MM.1S (cell line): ENCODE results near the gene OSBPL10.

ENCODE experiments used
- DNase-seq: peaks from one replicate; pipeline ENCODE4 v3.0.0-alpha.2; 2015
- H2AFZ ChIP-seq: fragments of 300-600 bp; sonication (generic); 2 replicates; pipeline ENCODE4 v1.6.0; 2016; ENCODE audit warnings: antibody characterized with exemption, low read length
- H3F3A ChIP-seq: fragments of 300-600 bp; sonication (generic); 2 replicates; pipeline ENCODE4 v1.6.1; 2016; ENCODE audit warnings: mild to moderate bottlenecking, antibody characterized with exemption, low read length, moderate library complexity, mixed read lengths; ENCODE audit not compliant: insufficient read depth
- H3K27ac ChIP-seq: fragments of 300-600 bp; sonication (generic); 2 replicates; pipeline ENCODE4 v1.5.1; 2016; ENCODE audit warnings: mild to moderate bottlenecking, low read length
- H3K27me3 ChIP-seq: fragments of 300-600 bp; sonication (generic); replicated peaks from 2 replicates; pipeline ENCODE4 v1.6.0; 2016; ENCODE audit warnings: low read length; ENCODE audit not compliant: insufficient read depth
- H3K36me3 ChIP-seq: fragments of 300-600 bp; sonication (generic); replicated peaks from 2 replicates; pipeline ENCODE4 v1.6.1; 2016; ENCODE audit warnings: mild to moderate bottlenecking, low read length, mixed read lengths; ENCODE audit not compliant: insufficient read depth
- H3K4me1 ChIP-seq: fragments of 300-600 bp; sonication (generic); 2 replicates; pipeline ENCODE4 v1.6.1; 2016; ENCODE audit warnings: low read length, mixed read lengths
- H3K4me2 ChIP-seq: fragments of 300-600 bp; sonication (generic); 2 replicates; pipeline ENCODE4 v1.6.0; 2016; ENCODE audit warnings: low read depth, low read length
- H3K4me3 ChIP-seq: fragments of 300-600 bp; sonication (generic); 2 replicates; pipeline ENCODE4 v1.5.1; 2016; ENCODE audit warnings: low read length, mixed read lengths
- H3K79me2 ChIP-seq: fragments of 300-600 bp; sonication (generic); 2 replicates; pipeline ENCODE4 v1.6.1; 2016; ENCODE audit warnings: mixed run types, low read length, mixed read lengths
- H3K9ac ChIP-seq: fragments of 300-600 bp; sonication (generic); 2 replicates; pipeline ENCODE4 v1.6.1; 2016; ENCODE audit warnings: low read length, mixed read lengths
- H3K9me2 ChIP-seq: fragments of 300-600 bp; sonication (generic); replicated peaks from 2 replicates; pipeline ENCODE4 v1.6.1; 2016; ENCODE audit warnings: mild to moderate bottlenecking, low read length, mixed read lengths; ENCODE audit not compliant: insufficient read depth
- H3K9me3 ChIP-seq: fragments of 300-600 bp; sonication (generic); replicated peaks from 2 replicates; pipeline ENCODE4 v1.6.1; 2016; ENCODE audit warnings: mild to moderate bottlenecking, low read length, mixed read lengths; ENCODE audit not compliant: insufficient read depth
- H4K20me1 ChIP-seq: fragments of 300-600 bp; sonication (generic); 2 replicates; pipeline ENCODE4 v1.6.1; 2016; ENCODE audit warnings: mild to moderate bottlenecking, low read length, moderate library complexity, mixed read lengths; ENCODE audit not compliant: insufficient read depth
- CTCF ChIP-seq: fragments of 300-600 bp; sonication (generic); IDR thresholded peaks from 2 replicates; pipeline ENCODE4 v1.5.1; 2016; ENCODE audit warnings: antibody characterized with exemption, low read length, mixed read lengths
- EZH2 ChIP-seq: fragments of 300-600 bp; sonication (generic); optimal IDR thresholded peaks from 2 replicates; pipeline ENCODE3; 2017; ENCODE audit warnings: low read depth, mild to moderate bottlenecking, antibody characterized with exemption, low read length, mixed read lengths
- EZH2phosphoT487 ChIP-seq: fragments of 300-600 bp; sonication (generic); IDR thresholded peaks from 2 replicates; pipeline ENCODE4 v1.6.1; 2018; ENCODE audit warnings: antibody characterized with exemption, low read length

Gene OSBPL10

GRCh38 chr3:31823184-31823583 is 157.9 kb downstream of the OSBPL10 start:
- no peak overlapping the region for H2AFZ ChIP-seq
- no peak overlapping the region for H3K27ac ChIP-seq
- no peak overlapping the region for H3K4me3 ChIP-seq
- H3F3A ChIP-seq = no peaks in the 10 kb centered on the region
- no peaks in the 10 kb centered on the region for H3K27me3 ChIP-seq
- no peaks in the 10 kb centered on the region for H3K9me2 ChIP-seq
- no peak overlapping the region for H3K9ac ChIP-seq
- no peak overlapping the region for H3K4me2 ChIP-seq
- no peaks in the 10 kb centered on the region for H3K9me3 ChIP-seq
- H3K79me2 ChIP-seq = no peaks in the 10 kb centered on the region
- TF ChIP-seq EZH2phosphoT487 = no peak
- no peak for TF ChIP-seq EZH2
- TF ChIP-seq CTCF = no peak
- no peaks in the 10 kb centered on the region for H3K36me3 ChIP-seq
- no peak for DNase-seq
- H4K20me1 ChIP-seq = no peaks in the 10 kb centered on the region
- H3K4me1 ChIP-seq = no peaks in the 10 kb centered on the region

- Histone ChIP-seq H3K36me3 (no peaks in the 10 kb centered on the region), H3K4me3 (no peak overlapping the region), H3K4me2 (no peak overlapping the region), H3K27ac (no peak overlapping the region), H3K79me2 (no peaks in the 10 kb centered on the region), H2AFZ (no peak overlapping the region), H4K20me1 (no peaks in the 10 kb centered on the region), H3K9me3 (no peaks in the 10 kb centered on the region), H3K27me3 (no peaks in the 10 kb centered on the region), H3K9me2 (no peaks in the 10 kb centered on the region), H3K4me1 (no peaks in the 10 kb centered on the region), H3K9ac (no peak overlapping the region), H3F3A (no peaks in the 10 kb centered on the region)
- DNase-seq = no peak
- TF ChIP-seq EZH2 (no peak), EZH2phosphoT487 (no peak)
Measured at GRCh38 chr3:31821118-31821517, 159.9 kb downstream of the OSBPL10 start.

- H3K4me1 ChIP-seq = no peaks in the 10 kb centered on the region
- no peaks in the 10 kb centered on the region for H3K79me2 ChIP-seq
- H3K9ac ChIP-seq = no peak overlapping the region
- H3K9me3 ChIP-seq = no peaks in the 10 kb centered on the region
- no peak overlapping the region for H3K27ac ChIP-seq
- no peaks in the 10 kb centered on the region for H3K9me2 ChIP-seq
- no peak for DNase-seq
- no peak overlapping the region for H2AFZ ChIP-seq
- no peak overlapping the region for H3K4me3 ChIP-seq
- no peaks in the 10 kb centered on the region for H3K27me3 ChIP-seq
- no peaks in the 10 kb centered on the region for H3F3A ChIP-seq
- H3K4me2 ChIP-seq = no peak overlapping the region
- H3K36me3 ChIP-seq = no peaks in the 10 kb centered on the region
- H4K20me1 ChIP-seq = no peaks in the 10 kb centered on the region
- TF ChIP-seq EZH2 = no peak
- TF ChIP-seq EZH2phosphoT487 = no peak
- no peak for TF ChIP-seq CTCF
Measured at GRCh38 chr3:31819441-31819840, 161.6 kb downstream of the OSBPL10 start.

GRCh38 chr3:31817411-31817966 is 163.6 kb downstream of the OSBPL10 start:
- H3K36me3 ChIP-seq = no peaks in the 10 kb centered on the region
- H3F3A ChIP-seq = no peaks in the 10 kb centered on the region
- H3K9me3 ChIP-seq = no peaks in the 10 kb centered on the region
- no peak overlapping the region for H3K4me2 ChIP-seq
- no peak overlapping the region for H3K27ac ChIP-seq
- H3K79me2 ChIP-seq = no peaks in the 10 kb centered on the region
- H3K9me2 ChIP-seq = no peaks in the 10 kb centered on the region
- H3K9ac ChIP-seq = no peak overlapping the region
- TF ChIP-seq EZH2 (no peak), CTCF (no peak), EZH2phosphoT487 (no peak)
- no peak overlapping the region for H2AFZ ChIP-seq
- no peaks in the 10 kb centered on the region for H4K20me1 ChIP-seq
- H3K27me3 ChIP-seq = no peaks in the 10 kb centered on the region
- no peaks in the 10 kb centered on the region for H3K4me1 ChIP-seq
- H3K4me3 ChIP-seq = no peak overlapping the region
- no peak for DNase-seq
